NT2/D1 (cell line): ENCODE data around the gene ANXA11.

Experiments
- DNase-seq: peaks from one replicate; pipeline ENCODE4 v3.0.0-alpha.2; 2011; ENCODE audit warnings: low read depth, low spot score
- H3K27me3 ChIP-seq: 2 replicates; pipeline ENCODE4 v1.6.0; 2011; ENCODE audit warnings: mild to moderate bottlenecking; ENCODE audit not compliant: insufficient read length, insufficient read depth
- H3K36me3 ChIP-seq: 2 replicates; pipeline ENCODE4 v1.6.1; 2011; ENCODE audit warnings: mild to moderate bottlenecking, low read length, mixed read lengths; ENCODE audit not compliant: insufficient read depth, insufficient read length
- H3K4me1 ChIP-seq: 2 replicates; pipeline ENCODE4 v1.5.1; 2011; ENCODE audit not compliant: insufficient read depth, insufficient read length
- H3K4me3 ChIP-seq: 2 replicates; pipeline ENCODE4 v1.5.1; 2011; ENCODE audit warnings: low read depth; ENCODE audit not compliant: insufficient read length
- H3K9ac ChIP-seq: 2 replicates; pipeline ENCODE4 v1.6.0; 2011; ENCODE audit warnings: low read depth; ENCODE audit not compliant: insufficient read length
- H3K9me3 ChIP-seq: 2 replicates; pipeline ENCODE4 v1.5.1; 2011; ENCODE audit warnings: mild to moderate bottlenecking, low read length; ENCODE audit not compliant: insufficient read depth
- SUZ12 ChIP-seq: IDR thresholded peaks from 2 replicates; pipeline ENCODE4 v1.6.1; 2011; ENCODE audit not compliant: insufficient read length, insufficient read depth; ENCODE audit errors: extremely low read depth
- YY1 ChIP-seq: IDR thresholded peaks from 2 replicates; pipeline ENCODE4 v1.6.1; 2011; ENCODE audit not compliant: insufficient read length, insufficient read depth
- ZNF274 ChIP-seq: IDR thresholded peaks from 2 replicates; pipeline ENCODE4 v1.6.1; 2011; ENCODE audit warnings: mild to moderate bottlenecking, low read depth, low read length

Gene ANXA11

GRCh38 chr10:80155696-80156215, 49.6 kb downstream of the ANXA11 start:
- Histone ChIP-seq H3K36me3 (peaks cover 63% of the 10 kb centered on the region), H3K9ac (no peak overlapping the region), H3K4me3 (no peak overlapping the region), H3K27me3 (no peaks in the 10 kb centered on the region), H3K4me1 (no peaks in the 10 kb centered on the region), H3K9me3 (no peaks in the 10 kb centered on the region)
- DNase-seq: no peak
- TF ChIP-seq ZNF274: no peak
- TF ChIP-seq YY1: no peak
- no peak for TF ChIP-seq SUZ12

- Histone ChIP-seq H3K27me3 (no peaks in the 10 kb centered on the region), H3K9me3 (no peaks in the 10 kb centered on the region), H3K9ac (no peak overlapping the region), H3K4me1 (no peaks in the 10 kb centered on the region), H3K4me3 (no peak overlapping the region), H3K36me3 (peaks cover 62% of the 10 kb centered on the region)
- TF ChIP-seq YY1 (no peak), SUZ12 (no peak), ZNF274 (no peak)
- DNase-seq: no peak
Measured at GRCh38 chr10:80154978-80155695, 50.2 kb downstream of the ANXA11 start.

- Histone ChIP-seq H3K9me3 (no peaks in the 10 kb centered on the region), H3K4me3 (no peak overlapping the region), H3K9ac (no peak overlapping the region), H3K27me3 (no peaks in the 10 kb centered on the region), H3K36me3 (peaks cover 59% of the 10 kb centered on the region), H3K4me1 (no peaks in the 10 kb centered on the region)
- no peak for DNase-seq
- TF ChIP-seq SUZ12 (no peak), YY1 (no peak), ZNF274 (no peak)
Measured at GRCh38 chr10:80154626-80154977, 50.7 kb downstream of the ANXA11 start.

- Histone ChIP-seq H3K9me3 (no peaks in the 10 kb centered on the region), H3K27me3 (no peaks in the 10 kb centered on the region), H3K36me3 (peaks cover 54% of the 10 kb centered on the region), H3K9ac (no peak overlapping the region), H3K4me3 (no peak overlapping the region), H3K4me1 (no peaks in the 10 kb centered on the region)
- no peak for DNase-seq
- TF ChIP-seq YY1 (no peak), SUZ12 (no peak), ZNF274 (no peak)
Measured at GRCh38 chr10:80153460-80153859, 51.9 kb downstream of the ANXA11 start.

GRCh38 chr10:80152820-80153219, 52.5 kb downstream of the ANXA11 start:
- DNase-seq: no peak
- Histone ChIP-seq H3K36me3 (peaks cover 49% of the 10 kb centered on the region), H3K4me3 (no peak overlapping the region), H3K27me3 (no peaks in the 10 kb centered on the region), H3K4me1 (no peaks in the 10 kb centered on the region), H3K9ac (no peak overlapping the region), H3K9me3 (no peaks in the 10 kb centered on the region)
- TF ChIP-seq SUZ12: no peak
- TF ChIP-seq YY1: no peak
- no peak for TF ChIP-seq ZNF274

- Histone ChIP-seq H3K4me3 (no peak overlapping the region), H3K36me3 (peaks cover 30% of the 10 kb centered on the region), H3K27me3 (no peaks in the 10 kb centered on the region), H3K4me1 (no peaks in the 10 kb centered on the region), H3K9me3 (no peaks in the 10 kb centered on the region), H3K9ac (no peak overlapping the region)
- no peak for DNase-seq
- TF ChIP-seq YY1 (no peak), SUZ12 (no peak), ZNF274 (no peak)
Measured at GRCh38 chr10:80150172-80150571, 55.2 kb downstream of the ANXA11 start.

- Histone ChIP-seq H3K27me3 (no peaks in the 10 kb centered on the region), H3K9me3 (no peaks in the 10 kb centered on the region), H3K4me1 (no peaks in the 10 kb centered on the region), H3K9ac (no peak overlapping the region), H3K36me3 (peaks cover 22% of the 10 kb centered on the region), H3K4me3 (no peak overlapping the region)
- DNase-seq: no peak
- TF ChIP-seq ZNF274: no peak
- TF ChIP-seq SUZ12: no peak
Measured at GRCh38 chr10:80149123-80149522, 56.2 kb downstream of the ANXA11 start.
